Ishikawa (cell line): ENCODE data around the gene ICOSLG.

ENCODE experiments used
- CREB1 ChIP-seq: IDR thresholded peaks from 2 replicates; pipeline ENCODE4 v1.6.1; 2012; ENCODE audit warnings: low read depth
- MAX ChIP-seq: IDR thresholded peaks from 2 replicates; pipeline ENCODE4 v1.6.1; 2012
- NFIC ChIP-seq: IDR thresholded peaks from 2 replicates; pipeline ENCODE4 v1.6.1; 2012
- RAD21 ChIP-seq: IDR thresholded peaks from 2 replicates; pipeline ENCODE4 v1.6.1; 2012; ENCODE audit warnings: low read depth
- TEAD4 ChIP-seq: IDR thresholded peaks from 2 replicates; pipeline ENCODE4 v1.6.1; 2012
- TF ChIP-seq, protein P1 (sequence below): IDR thresholded peaks from 2 replicates; pipeline ENCODE4 v1.6.1; 2012; ENCODE audit warnings: low read depth, mild to moderate bottlenecking
- TF ChIP-seq, protein P2 (sequence below): IDR thresholded peaks from 2 replicates; pipeline ENCODE4 v1.6.1; 2012

GRCh38 chr21:44261675-44262295 is 21.0 kb upstream of the ICOSLG start, which contains the start of gene DNMT3L:
- no peak for TF ChIP-seq NFIC
- TF ChIP-seq, protein P1, sequence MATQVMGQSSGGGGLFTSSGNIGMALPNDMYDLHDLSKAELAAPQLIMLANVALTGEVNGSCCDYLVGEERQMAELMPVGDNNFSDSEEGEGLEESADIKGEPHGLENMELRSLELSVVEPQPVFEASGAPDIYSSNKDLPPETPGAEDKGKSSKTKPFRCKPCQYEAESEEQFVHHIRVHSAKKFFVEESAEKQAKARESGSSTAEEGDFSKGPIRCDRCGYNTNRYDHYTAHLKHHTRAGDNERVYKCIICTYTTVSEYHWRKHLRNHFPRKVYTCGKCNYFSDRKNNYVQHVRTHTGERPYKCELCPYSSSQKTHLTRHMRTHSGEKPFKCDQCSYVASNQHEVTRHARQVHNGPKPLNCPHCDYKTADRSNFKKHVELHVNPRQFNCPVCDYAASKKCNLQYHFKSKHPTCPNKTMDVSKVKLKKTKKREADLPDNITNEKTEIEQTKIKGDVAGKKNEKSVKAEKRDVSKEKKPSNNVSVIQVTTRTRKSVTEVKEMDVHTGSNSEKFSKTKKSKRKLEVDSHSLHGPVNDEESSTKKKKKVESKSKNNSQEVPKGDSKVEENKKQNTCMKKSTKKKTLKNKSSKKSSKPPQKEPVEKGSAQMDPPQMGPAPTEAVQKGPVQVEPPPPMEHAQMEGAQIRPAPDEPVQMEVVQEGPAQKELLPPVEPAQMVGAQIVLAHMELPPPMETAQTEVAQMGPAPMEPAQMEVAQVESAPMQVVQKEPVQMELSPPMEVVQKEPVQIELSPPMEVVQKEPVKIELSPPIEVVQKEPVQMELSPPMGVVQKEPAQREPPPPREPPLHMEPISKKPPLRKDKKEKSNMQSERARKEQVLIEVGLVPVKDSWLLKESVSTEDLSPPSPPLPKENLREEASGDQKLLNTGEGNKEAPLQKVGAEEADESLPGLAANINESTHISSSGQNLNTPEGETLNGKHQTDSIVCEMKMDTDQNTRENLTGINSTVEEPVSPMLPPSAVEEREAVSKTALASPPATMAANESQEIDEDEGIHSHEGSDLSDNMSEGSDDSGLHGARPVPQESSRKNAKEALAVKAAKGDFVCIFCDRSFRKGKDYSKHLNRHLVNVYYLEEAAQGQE: no peak
- TF ChIP-seq MAX: no peak
- TF ChIP-seq CREB1: no peak
- TF ChIP-seq, protein P2, sequence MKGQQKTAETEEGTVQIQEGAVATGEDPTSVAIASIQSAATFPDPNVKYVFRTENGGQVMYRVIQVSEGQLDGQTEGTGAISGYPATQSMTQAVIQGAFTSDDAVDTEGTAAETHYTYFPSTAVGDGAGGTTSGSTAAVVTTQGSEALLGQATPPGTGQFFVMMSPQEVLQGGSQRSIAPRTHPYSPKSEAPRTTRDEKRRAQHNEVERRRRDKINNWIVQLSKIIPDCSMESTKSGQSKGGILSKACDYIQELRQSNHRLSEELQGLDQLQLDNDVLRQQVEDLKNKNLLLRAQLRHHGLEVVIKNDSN: no peak
- no peak for TF ChIP-seq RAD21
- TF ChIP-seq TEAD4: no peak
